DND-41 (cell line): ENCODE data around the gene MLIP.

Source experiments
- CTCF ChIP-seq: IDR thresholded peaks from 2 replicates; pipeline ENCODE4 v1.5.1; 2012; ENCODE audit warnings: borderline replicate concordance, low read length, moderate library complexity, mild to moderate bottlenecking; ENCODE audit not compliant: poor library complexity, severe bottlenecking; ENCODE audit errors: extremely low read depth
- EZH2 ChIP-seq: IDR thresholded peaks from 3 replicates; pipeline ENCODE4 v1.6.1; 2012; ENCODE audit warnings: borderline replicate concordance, low read depth, mild to moderate bottlenecking, moderate library complexity, low read length, inconsistent platforms; ENCODE audit not compliant: severe bottlenecking

- TF ChIP-seq CTCF (no peak), EZH2 (no peak)
Observed at GRCh38 chr6:54252916-54253315, 141.7 kb downstream of the MLIP start.
